ENCODE results near the gene TSPAN16. TPM values are rescaled to one million over a fixed set of nuclear protein-coding genes. Genes with fewer than 3 reads are reported as not detected.
A peak's percentile ranks its signal among the peaks of the same experiment; 100 is the strongest.
"Not testable (repeated sequence)": the region's sequence is repeated elsewhere in the genome, so short reads cannot be mapped to it uniquely, and the experiment has no call there.

Gene TSPAN16
- total and polyA plus RNA-seq, 8 donors = 0.26 TPM; not detected in 7

- Histone ChIP-seq H3K4me1 (peaks cover 14 to 22% of the 10 kb centered on the region in 2 donors), H3K36me3 (no peaks in the 10 kb centered on the region), H3K27me3 (no peaks in the 10 kb centered on the region), H3K9me3 (peaks cover 0 to 7% of the 10 kb centered on the region in 2 donors), H3K27ac (no peak overlapping the region), H3K4me3 (no peak overlapping the region)
- no peak for ATAC-seq
- TF ChIP-seq CTCF (IDR thresholded peaks at IDR 0.05) = no peak
- no peak for DNase-seq
- intact Hi-C loops (cut with DNase I) = no loop called here
Measured at GRCh38 chr19:11349171-11349570, 53.2 kb downstream of the TSPAN16 start.

- H3K36me3 ChIP-seq; H3K27ac ChIP-seq; H3K27me3 ChIP-seq; DNase-seq; H3K9me3 ChIP-seq; intact Hi-C loops (cut with DNase I); ATAC-seq; H3K4me3 ChIP-seq: not testable (repeated sequence)
- peaks cover 0 to 17% of the 10 kb centered on the region in 2 donors for H3K4me1 ChIP-seq
Measured at GRCh38 chr19:11354102-11354501, 58.1 kb downstream of the TSPAN16 start.

GRCh38 chr19:11355160-11356073, 59.5 kb downstream of the TSPAN16 start, which contains the start of gene PLPPR2:
Gene PLPPR2 (plus strand): TSS chr19:11355432. CDS start chr19:11357674, 2,242 bp downstream.
- ATAC-seq (peak; percentile 98), DNase-seq (peak; percentile 74 to 98 (median 90))
- peaks cover 0 to 17% of the 10 kb centered on the region in 2 donors for H3K4me1 ChIP-seq
- H3K27ac ChIP-seq = peak within 1 kb of the TSS; percentile 7 to 55
- H3K4me3 ChIP-seq = peak within 1 kb of the TSS; percentile 44 to 58
- intact Hi-C loops (cut with DNase I) = no loop called here
- H3K27me3 ChIP-seq = no peaks in the 10 kb centered on the region
- H3K9me3 ChIP-seq = no peaks in the 10 kb centered on the region
- H3K36me3 ChIP-seq = peaks cover 0 to 12% of the 10 kb centered on the region in 2 donors
- no peak for TF ChIP-seq CTCF (IDR thresholded peaks at IDR 0.05)

GRCh38 chr19:11356074-11356397, 60.1 kb downstream of the TSPAN16 start:
- Histone ChIP-seq H3K36me3 (peaks cover 0 to 19% of the 10 kb centered on the region in 2 donors), H3K4me1 (peaks cover 0 to 17% of the 10 kb centered on the region in 2 donors), H3K4me3 (peak overlapping the region; percentile 44 to 58), H3K9me3 (no peaks in the 10 kb centered on the region), H3K27me3 (no peaks in the 10 kb centered on the region), H3K27ac (no peak overlapping the region)
- intact Hi-C loops (cut with DNase I) = no loop called here
- no peak for DNase-seq
- TF ChIP-seq CTCF (IDR thresholded peaks at IDR 0.05) = no peak
- ATAC-seq = no peak

GRCh38 chr19:11356676-11357550, 61.0 kb downstream of the TSPAN16 start:
- no peak for ATAC-seq
- no peaks in the 10 kb centered on the region for H3K9me3 ChIP-seq
- TF ChIP-seq CTCF (IDR thresholded peaks at IDR 0.05) = no peak
- intact Hi-C loops (cut with DNase I) = no loop called here
- peaks cover 0 to 21% of the 10 kb centered on the region in 2 donors for H3K4me1 ChIP-seq
- peaks cover 0 to 27% of the 10 kb centered on the region in 2 donors for H3K36me3 ChIP-seq
- H3K27me3 ChIP-seq = no peaks in the 10 kb centered on the region
- no peak overlapping the region for H3K4me3 ChIP-seq
- no peak for DNase-seq
- no peak overlapping the region for H3K27ac ChIP-seq
